Activated naive CD4-positive, alpha-beta T cell treated with anti-CD3 and anti-CD28 coated beads for 36 hours (primary cell): ENCODE results near the gene CNPY1. TPM values are rescaled to one million over a fixed set of nuclear protein-coding genes. Genes with fewer than 3 reads are reported as not detected.

ENCODE experiments used
- CTCF ChIA-PET: fragments of 350-600 bp; sonication (Branson Sonifier 250); formaldehyde crosslinking; loops from one replicate; lab custom pipeline; 2021; ENCODE audit warnings: antibody characterized with exemption; lab: Charles Lee
- DNase-seq: peaks from one replicate; pipeline ENCODE4 v3.0.0-alpha.2; 2020
- H3K27ac Mint-ChIP-seq: one replicate; pipeline ENCODE4 v1.8.0; 2021; ENCODE audit warnings: mild to moderate bottlenecking, mixed read lengths
- H3K27me3 Mint-ChIP-seq: one replicate; pipeline ENCODE4 v1.8.0; 2021; ENCODE audit warnings: low read depth, mixed read lengths
- H3K36me3 Mint-ChIP-seq: one replicate; pipeline ENCODE4 v1.8.0; 2021; ENCODE audit warnings: low read depth, mixed read lengths
- H3K4me1 Mint-ChIP-seq: one replicate; pipeline ENCODE4 v1.8.0; 2021; ENCODE audit warnings: low read depth, mixed read lengths
- H3K4me3 Mint-ChIP-seq: one replicate; pipeline ENCODE4 v1.8.0; 2021; ENCODE audit warnings: mild to moderate bottlenecking, moderate library complexity, mixed read lengths
- H3K9me3 Mint-ChIP-seq: one replicate; pipeline ENCODE4 v1.8.0; 2021; ENCODE audit warnings: mixed read lengths
- intact Hi-C: fragments of 100-400 bp; cut with micrococcal nuclease; formaldehyde crosslinking; loops from one replicate; pipeline ENCODE4 v1.15.1; 2023
- total RNA-seq, 2 experiments: library from RNA; stranded (reverse); gene quantifications; one replicate each; pipeline ENCODE4 v1.2.3, GENCODE V29; 2021

CNPY1 gene
- total RNA-seq, 2 experiments from 2014 or later: not detected

DNA sequence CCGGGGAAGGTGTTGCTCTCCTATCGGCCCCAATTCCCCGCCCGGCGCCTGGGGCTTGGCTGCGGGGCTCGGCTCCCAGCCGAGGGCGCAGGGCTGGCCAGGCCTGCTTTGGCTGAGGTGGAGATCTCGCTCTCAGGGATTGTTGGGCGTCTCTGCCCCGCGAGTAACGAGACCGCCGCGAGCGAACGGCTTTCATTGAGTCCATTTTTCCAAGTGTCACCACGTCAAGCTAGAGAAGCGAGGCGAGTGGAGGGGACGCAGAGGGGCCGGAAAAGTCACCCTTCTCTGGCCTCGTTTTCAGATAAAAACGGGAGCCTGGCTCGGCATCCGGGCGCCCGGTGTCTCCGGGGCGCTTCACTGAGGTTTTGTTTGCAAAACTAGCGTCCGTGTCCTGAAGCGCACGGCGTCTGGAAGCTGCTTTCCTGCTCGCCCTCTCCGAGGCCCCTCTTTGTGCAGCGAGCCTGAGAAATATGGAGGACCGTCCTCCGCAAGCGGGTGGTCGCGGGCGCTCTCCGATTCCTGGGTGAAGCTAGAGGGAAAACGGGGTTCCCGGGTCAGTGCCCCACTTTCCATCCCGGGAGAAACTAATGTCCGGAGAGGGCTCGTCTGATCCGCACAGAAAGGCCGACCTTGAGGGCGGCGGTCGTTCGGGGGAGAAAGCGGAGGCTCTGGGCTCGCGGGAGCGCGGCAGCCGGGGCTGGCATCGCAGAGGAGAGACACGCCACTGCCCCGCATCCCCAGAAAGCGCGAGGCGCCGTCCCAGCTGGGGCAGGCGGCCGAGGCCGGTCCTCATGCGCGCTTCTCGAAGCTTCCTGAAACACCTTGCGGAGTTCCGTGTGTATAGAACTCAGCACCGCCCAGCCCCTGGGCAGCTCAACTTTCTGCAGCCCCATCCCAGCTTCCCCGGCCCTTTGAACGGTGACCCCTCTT is 91.9 kb downstream of the CNPY1 start:
- Mint-ChIP-seq H3K36me3 (no peaks in the 10 kb centered on the region), H3K4me3 (no peak overlapping the region), H3K4me1 (peaks cover 27% of the 10 kb centered on the region), H3K27ac (no peak overlapping the region), H3K9me3 (no peaks in the 10 kb centered on the region), H3K27me3 (peaks cover 69% of the 10 kb centered on the region)
- no peak for DNase-seq
- intact Hi-C loops: loop anchor here (1.0 to 5.0 kb wide), 3 partner anchors 13 to 353 kb away; no protein-coding TSS in a partner anchor
- CTCF ChIA-PET: no interaction called here

DNA sequence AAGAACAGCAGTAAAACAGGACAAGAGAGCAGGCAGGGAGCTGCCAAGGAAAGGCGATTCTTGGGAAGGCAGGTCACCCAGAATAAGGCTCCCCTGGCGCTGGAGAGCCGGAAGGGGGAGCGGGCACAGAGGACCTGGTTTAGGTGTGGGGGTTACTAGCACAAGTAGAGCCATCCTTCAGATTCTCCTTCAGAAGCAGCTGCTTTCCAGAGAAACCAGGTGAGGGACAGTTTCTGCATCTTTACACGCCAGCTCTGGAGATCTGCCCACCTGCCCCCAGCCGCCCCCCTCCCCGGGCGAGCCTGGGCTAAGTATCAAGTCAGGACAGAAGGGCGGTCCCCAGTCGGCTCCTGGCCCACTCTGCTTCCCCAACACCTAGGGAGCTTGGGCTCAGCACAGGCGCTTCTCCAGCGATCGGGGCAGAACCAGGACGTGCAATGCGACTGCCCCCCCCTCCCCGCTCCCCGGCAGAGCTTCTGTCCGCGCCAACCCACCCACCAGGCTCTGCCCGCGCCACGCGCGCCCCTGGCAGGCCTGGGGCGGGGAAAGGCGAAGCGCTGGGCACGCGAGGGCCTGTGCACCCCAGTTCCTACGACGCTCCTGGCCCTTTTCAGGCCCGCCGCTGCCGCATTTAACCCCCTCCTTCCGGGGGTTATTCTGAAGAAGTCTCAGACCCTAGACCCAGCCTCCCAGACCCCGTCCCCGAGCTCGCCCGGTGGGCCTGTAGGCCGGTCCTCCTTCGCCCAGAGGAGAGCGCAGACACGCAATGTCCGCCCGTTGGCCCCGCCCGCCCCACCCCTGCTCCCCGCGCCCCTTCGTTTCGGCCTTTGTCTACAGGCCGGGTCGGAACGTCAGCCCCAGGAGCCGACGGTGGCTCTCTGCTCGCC is 92.8 kb downstream of the CNPY1 start:
- Mint-ChIP-seq H3K4me3 (no peak overlapping the region), H3K9me3 (no peaks in the 10 kb centered on the region), H3K36me3 (no peaks in the 10 kb centered on the region), H3K4me1 (peaks cover 29% of the 10 kb centered on the region), H3K27ac (no peak overlapping the region), H3K27me3 (peaks cover 73% of the 10 kb centered on the region)
- CTCF ChIA-PET: no interaction called here
- no peak for DNase-seq
- intact Hi-C loops: loop anchor here (2.0 kb wide), 1 partner anchor 73 kb away; no protein-coding TSS in a partner anchor

DNA sequence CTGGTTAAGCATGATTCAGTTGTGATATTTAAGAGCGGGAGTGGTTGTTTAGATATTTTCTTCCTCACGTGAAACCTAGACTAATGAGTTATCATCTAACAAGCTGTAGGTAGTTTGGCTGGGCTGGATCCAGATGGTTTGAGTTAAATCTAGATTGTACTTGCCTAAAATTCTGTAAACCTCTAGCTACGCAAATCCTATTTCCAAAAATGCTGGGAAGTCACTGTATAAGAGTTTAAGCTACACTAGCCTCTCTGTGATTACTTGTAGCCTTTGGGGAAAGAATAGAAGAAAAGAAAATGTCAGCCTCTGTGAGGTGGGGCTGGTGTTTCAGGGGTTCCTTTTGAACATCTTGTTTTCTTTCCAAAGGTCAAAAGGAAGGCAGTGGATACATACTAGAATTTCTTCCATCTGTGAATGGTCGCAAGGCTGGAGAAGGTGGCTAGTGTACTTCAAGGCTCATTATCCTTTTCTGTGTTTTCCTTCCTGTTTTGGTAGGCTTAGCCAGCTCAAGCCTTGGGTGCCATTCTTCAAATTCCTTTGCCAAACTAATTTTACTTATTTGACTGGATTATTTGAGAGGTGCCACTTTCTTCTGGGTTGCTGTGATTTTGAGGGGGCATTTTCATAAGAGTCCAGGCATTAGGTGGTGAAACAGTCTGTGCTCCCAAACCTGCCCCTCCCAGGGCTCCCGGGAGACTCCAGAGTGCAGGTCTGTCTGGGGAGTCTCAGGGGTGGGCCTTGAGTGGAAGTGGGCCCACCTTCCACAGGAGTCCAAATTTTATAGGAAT is 93.7 kb downstream of the CNPY1 start:
- CTCF ChIA-PET: no interaction called here
- no peak for DNase-seq
- H3K27me3 Mint-ChIP-seq: peaks cover 78% of the 10 kb centered on the region
- no peak overlapping the region for H3K27ac Mint-ChIP-seq
- H3K36me3 Mint-ChIP-seq: no peaks in the 10 kb centered on the region
- H3K9me3 Mint-ChIP-seq: no peaks in the 10 kb centered on the region
- H3K4me3 Mint-ChIP-seq: no peak overlapping the region
- H3K4me1 Mint-ChIP-seq: peaks cover 27% of the 10 kb centered on the region
- intact Hi-C loops: loop anchor here (1.0 kb wide), 1 partner anchor 14 kb away; no protein-coding TSS in a partner anchor

DNA sequence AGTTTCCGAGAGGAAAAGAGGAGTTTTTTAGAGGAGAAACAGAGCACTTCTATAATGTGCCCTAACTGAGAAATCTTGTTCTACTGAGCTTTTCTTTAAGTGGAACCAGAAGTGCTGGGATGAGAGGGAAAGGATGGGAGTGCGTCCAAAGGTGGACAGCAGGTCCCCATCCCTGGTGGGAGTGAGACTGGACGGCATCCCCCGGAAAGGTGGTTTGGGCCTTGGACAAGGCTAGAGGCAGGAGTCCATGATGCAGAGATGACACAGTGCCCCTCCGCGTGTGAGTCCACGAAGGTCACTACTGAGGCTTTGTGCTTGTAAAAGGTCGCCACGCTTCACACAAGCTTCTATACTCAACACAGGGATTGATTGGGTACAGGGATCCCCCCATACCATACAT is 94.5 kb downstream of the CNPY1 start:
- Mint-ChIP-seq H3K4me1 (peaks cover 24% of the 10 kb centered on the region), H3K36me3 (no peaks in the 10 kb centered on the region), H3K4me3 (no peak overlapping the region), H3K9me3 (no peaks in the 10 kb centered on the region), H3K27me3 (peaks cover 80% of the 10 kb centered on the region), H3K27ac (no peak overlapping the region)
- DNase-seq: no peak
- CTCF ChIA-PET: interaction anchor here (1.2 kb wide), 1 partner anchor 82 kb away, joined by 3 read pairs; no protein-coding TSS in a partner anchor
- intact Hi-C loops: loop anchor here (1.0 kb wide), 1 partner anchor 14 kb away; no protein-coding TSS in a partner anchor

Other genes with a start within 250 kb of the CNPY1 start
- gene INSIG1, start 248.7 kb downstream of the CNPY1 start, total RNA-seq: 10 to 100 TPM; 73.2 to 74.8 TPM
- not detected for gene EN2, start 88.4 kb downstream of the CNPY1 start, total RNA-seq
- gene RBM33, start 98.1 kb upstream of the CNPY1 start, total RNA-seq: 10 to 100 TPM; 65.5 to 66.3 TPM